ENCODE results near the gene KRTAP1-5.
"Not testable (repeated sequence)": the region's sequence is repeated elsewhere in the genome, so short reads cannot be mapped to it uniquely, and the experiment has no call there.

Gene KRTAP1-5, protein sequence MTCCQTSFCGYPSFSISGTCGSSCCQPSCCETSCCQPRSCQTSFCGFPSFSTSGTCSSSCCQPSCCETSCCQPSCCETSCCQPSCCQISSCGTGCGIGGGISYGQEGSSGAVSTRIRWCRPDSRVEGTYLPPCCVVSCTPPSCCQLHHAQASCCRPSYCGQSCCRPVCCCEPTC

GRCh38 chr17:41026715-41027471 is at the start of gene KRTAP1-5:
Gene KRTAP1-5 (minus strand): TSS chr17:41027208. CDS start chr17:41027155, 53 bp downstream.
- DNase-seq: peak; percentile 45

- no peak for DNase-seq
These were observed 49.8 kb upstream of the KRTAP1-5 start for GRCh38 chr17:41076788-41077187.

DNA sequence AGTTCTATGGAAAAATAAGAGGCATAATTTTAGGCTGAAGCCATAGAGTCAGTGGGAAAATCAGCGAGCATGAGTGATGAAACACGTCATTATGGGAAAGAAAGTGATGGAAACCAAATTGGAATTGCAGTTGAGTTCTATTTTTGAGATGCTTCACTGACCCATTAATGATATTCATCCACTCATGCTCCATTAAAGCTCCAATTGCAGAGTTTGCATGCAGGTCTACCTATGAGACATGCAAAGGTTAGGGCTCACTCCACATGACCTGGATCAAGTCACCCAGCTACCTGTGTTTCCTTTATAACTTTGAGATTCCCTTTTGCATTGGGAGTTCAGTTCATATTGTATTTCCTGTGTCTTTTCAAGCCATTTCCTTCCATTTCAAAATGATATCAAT is 46.7 kb upstream of the KRTAP1-5 start:
- no peak for DNase-seq

DNA sequence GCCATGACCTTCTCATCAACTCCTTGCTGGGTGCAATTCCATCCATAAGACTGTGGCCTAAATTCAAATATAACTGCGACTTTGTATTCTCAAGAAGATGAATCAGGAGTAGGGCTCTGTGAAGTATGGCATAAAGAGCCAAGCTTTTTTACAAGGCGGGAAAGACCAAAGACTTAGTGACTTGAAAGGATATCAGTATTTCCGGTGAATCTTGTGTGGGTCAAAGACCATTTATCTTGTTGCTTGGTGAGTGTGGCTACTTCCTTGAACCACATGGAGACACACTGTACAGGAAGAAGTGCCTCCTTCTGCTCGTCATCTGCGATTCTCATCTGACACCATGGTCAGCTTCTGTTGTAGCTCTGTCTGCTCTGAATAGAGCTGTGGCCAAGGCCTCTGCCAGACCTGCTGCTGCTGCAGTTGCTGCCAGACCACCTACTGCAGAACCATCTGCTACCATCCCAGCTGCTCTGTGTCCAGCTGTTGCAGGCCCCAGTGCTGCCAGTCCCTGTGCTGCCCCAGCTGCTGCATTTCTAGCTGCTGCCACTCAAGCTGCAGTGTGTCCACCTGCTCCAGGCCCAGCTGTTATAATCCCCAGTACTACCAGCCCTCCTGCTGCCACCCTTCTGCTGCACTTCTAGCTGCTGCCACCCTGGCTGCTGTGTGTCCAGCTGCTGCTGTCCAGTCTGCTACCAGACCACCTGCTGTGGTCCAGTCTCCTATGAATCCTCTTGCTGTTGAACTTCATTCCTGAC is 44.8 kb upstream of the KRTAP1-5 start:
- DNase-seq: no peak

DNA sequence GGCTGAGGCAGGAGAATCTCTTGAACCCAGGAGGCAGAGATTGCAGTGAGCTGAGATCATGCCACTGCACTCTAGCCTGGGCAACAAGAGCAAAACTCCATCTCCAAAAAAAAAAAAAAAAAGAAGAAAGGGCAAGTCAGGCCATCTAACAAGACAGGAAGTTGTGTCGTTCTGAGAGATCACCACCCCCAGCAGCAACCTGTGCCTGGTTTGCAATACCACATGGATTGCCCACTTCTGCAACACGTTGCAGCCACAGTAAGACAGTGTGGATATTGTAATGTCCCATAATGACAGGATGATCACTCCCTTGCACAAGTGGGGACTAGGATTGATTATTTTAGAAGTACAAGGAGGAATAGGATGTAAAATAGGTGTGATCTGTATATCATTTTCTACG is 42.0 kb upstream of the KRTAP1-5 start:
- no peak for DNase-seq

GRCh38 chr17:41067281-41067680 is 40.3 kb upstream of the KRTAP1-5 start:
- DNase-seq: no peak

GRCh38 chr17:41065829-41066624 is 39.0 kb upstream of the KRTAP1-5 start, which contains the start of gene KRTAP2-4:
Gene KRTAP2-4 (minus strand): TSS chr17:41065879. CDS start chr17:41065845, 34 bp downstream.
- DNase-seq: no peak

GRCh38 chr17:41065016-41065689 is 38.1 kb upstream of the KRTAP1-5 start:
- DNase-seq: not testable (repeated sequence)

DNA sequence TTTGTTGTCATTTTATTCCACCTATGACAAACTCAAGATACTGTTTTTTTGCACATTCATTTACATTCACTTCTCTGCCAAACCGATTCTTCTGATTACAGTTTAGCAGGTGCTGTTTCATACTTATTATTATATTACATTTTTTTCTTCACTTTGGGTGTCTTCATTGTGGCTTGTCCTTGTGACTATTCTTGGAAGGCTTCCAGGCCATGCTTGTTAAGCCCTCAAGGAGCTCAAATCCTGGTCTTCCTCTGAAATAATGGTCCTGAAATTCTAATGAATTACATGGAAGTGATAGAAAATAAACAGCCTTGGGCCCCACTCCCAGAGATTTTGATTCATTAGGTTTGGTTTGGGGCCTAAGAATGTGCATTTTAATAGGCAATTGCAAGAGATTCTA is 37.3 kb upstream of the KRTAP1-5 start:
- DNase-seq: no peak

DNA sequence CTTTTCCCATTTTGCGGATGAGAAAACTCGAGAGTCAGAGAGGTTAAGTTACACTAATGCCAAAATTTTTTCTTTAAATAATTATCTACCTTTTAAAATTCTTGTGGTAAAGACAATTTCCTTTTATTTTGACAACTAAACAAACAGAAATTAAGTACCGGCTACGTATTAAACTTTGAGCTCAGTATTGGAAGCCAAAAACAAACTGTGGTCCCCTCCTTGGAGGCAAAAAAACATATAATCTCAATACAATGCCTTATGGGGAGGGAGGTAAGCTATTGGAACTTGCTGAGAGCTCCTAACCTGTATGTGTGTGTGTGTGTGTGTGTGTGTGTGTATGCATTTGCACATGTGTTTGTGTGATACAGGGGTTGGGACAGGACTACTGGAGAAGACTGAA is 36.4 kb upstream of the KRTAP1-5 start:
- no peak for DNase-seq

GRCh38 chr17:41061964-41062363 is 35.0 kb upstream of the KRTAP1-5 start:
- DNase-seq: no peak

- peak; percentile 26 for DNase-seq
These were observed 33.1 kb upstream of the KRTAP1-5 start, which contains the start of gene KRTAP2-3 for GRCh38 chr17:41060052-41060604. Gene KRTAP2-3 (minus strand): TSS chr17:41060114. CDS start chr17:41060050, 64 bp downstream.

DNA sequence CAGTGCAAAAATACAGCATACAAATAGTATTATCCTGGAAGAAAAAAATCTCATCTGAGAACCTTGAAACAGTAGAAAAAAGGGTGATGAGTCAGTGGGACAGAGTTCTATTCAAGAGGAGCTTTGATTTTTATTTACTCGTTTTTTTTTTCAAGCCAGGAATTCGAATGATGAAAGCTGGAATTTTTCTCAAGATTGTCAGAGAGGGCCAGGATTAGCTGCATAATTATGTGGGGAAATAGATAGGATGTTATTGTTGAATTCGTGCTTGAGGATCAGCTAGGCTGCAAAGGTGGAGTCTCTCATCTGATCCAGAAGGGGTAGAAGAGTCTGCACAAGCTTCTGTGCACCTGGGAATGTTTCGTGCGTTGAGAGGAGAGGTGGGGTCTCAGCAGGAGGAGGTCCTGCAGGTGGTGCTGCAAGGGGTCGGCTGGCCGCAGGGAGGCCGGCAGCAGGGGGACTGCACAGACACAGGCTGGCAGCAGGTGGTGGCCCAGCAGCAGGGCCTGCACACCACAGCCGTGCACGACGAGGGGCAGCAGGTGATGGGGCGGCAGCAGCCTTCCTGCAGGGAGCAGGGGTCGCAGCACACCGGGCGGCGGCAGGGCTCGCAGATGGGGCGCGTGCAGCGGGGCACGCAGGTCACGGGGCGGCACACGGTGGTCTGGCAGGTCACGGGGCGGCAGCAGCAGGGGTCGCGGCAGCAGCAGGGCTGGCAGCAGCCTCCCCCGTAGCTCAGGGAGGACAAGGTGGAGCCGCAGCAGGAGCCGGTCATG is 32.5 kb upstream of the KRTAP1-5 start:
- DNase-seq: not testable (repeated sequence)

- no peak for DNase-seq
These were observed 31.7 kb upstream of the KRTAP1-5 start for GRCh38 chr17:41058741-41059140.

DNA sequence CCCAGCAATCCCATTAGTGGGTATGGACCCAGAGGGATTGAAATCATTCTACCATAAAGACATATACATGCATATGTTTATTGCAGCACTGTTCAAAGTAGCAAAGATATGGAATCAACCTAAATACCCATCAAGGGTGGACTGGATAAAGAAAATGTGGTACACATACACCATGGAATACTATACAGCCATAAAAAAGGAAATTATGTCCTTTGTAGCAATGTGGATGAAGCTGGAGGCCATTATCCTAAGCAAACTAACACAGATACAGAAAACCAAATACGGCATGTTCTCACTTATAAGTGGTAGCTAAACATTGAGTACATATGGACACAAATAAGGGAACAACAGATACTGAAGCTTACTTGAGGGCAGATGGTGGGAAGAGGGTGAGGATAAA is 30.5 kb upstream of the KRTAP1-5 start:
- DNase-seq: no peak

DNA sequence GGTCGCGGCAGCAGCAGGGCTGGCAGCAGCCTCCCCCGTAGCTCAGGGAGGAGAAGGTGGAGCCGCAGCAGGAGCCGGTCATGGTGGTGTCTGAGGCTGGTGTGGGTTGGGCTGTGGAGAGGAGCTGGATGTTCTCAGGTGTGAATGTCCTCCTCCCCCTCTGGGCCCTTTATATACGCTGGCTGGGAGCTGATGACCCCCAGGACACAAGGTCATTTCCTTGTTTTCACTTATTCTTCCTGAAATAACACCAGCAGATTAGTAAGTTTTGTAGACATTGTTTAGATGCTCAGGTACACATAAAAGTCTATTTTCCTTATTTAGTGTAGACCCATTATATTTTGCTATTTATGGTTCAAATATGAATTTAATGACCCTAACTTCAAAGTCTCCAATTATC is 28.1 kb upstream of the KRTAP1-5 start, which contains the start of gene KRTAP2-2:
KRTAP2-2 (minus strand) TSS at position 101 of the 400 bp plus-strand sequence; CDS start at position 82, 19 bp downstream.
- not testable (repeated sequence) for DNase-seq

DNA sequence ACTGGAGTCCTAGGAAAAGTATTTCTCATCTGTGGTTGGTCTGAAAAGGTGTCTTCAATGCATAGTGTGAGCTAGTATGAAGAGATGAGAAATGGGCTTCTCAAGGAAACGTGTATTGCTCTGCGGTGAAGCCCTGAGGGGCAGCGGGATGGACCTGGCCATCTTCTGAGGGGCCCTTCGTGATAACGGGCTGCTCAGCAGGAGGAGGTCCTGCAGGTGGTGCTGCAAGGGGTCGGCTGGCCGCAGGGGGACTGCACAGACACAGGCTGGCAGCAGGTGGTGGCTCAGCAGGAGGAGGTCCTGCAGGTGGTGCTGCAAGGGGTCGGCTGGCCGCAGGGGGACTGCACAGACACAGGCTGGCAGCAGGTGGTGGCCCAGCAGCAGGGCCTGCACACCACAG is 27.5 kb upstream of the KRTAP1-5 start:
- DNase-seq: not testable (repeated sequence)

GRCh38 chr17:41054025-41054424 is 27.0 kb upstream of the KRTAP1-5 start:
- DNase-seq: no peak

DNA sequence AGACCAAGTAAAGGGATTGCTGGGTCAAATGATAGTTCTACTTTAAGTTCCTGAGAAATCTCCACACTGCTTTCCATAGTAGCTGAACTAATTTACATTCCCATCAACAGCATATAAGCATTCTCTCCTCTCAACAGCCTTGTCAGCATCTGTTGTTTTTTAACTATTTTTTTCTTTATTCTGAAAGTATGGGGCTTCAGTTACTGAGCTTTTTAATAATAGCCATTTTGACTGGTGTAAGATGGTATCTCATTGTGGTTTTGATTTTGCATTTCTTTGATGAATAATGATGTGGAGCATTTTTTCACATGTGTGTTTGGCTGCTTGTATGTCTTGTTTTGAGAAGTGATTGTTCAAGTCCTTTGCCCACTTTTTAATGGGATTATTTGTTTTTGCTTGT is 25.6 kb upstream of the KRTAP1-5 start:
- no peak for DNase-seq

GRCh38 chr17:41049110-41049509 is 22.1 kb upstream of the KRTAP1-5 start:
- DNase-seq: no peak

- DNase-seq: peak; percentile 20
These were observed 21.4 kb upstream of the KRTAP1-5 start for GRCh38 chr17:41048441-41048840.
